GM11168 (cell line): Measurements from ENCODE around the gene ACACB.

Source experiments
- in situ Hi-C: fragments of 300-500 bp; cut with MboI; formaldehyde crosslinking; loops from one replicate; pipeline ENCODE4 v1.12.0; 2022; ENCODE audit warnings: low sequenced_read_pairs; ENCODE audit not compliant: unreplicated experiment

Gene ACACB

DNA sequence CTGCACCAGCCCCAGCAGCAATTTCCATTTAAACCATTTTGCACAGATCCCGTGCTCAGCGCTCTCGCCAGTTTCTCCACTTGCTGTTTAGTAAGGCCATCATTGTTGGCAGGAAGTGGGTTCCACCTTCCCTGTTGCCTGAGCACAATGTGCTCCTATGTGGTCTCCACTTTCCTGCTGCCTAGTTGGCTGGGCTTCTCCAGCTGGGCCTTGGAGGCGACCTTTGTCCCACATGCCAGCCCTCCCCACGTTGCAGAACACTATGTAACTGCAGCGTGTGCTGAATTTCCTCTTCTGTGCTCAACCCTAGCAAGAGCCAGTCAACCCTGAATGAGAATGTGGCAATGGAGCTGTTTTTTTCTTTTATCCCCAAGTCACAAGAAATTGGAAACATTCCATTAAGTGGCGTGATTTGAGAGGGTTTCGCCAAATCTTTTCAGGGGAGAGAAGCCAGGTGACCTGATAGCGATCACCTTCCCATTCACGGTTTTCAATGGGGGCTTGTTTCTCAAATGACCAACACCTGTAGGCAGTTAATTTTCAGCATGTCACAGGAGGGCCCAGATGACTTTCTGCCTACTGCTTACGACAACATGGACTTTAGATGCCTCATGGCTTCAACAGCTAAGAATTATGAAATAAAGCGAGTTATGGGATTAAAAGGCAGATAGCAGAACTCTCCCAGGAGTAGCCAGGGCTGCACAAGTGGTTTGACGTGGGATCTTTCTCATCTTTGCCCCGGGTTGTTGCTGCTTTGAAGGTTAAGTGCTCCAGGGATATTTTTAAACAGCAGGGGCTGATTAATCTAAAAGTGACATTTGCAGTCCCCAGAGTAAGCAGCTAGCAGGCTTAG lies at the start of gene ACACB:
Gene ACACB (plus strand): TSS at position 830 of the 853 bp plus-strand sequence. CDS start 22,819 bp downstream, outside the sequence.
- in situ Hi-C loops: loop anchor here (5.0 kb wide), 1 partner anchor 276 kb away; no protein-coding TSS in a partner anchor

DNA sequence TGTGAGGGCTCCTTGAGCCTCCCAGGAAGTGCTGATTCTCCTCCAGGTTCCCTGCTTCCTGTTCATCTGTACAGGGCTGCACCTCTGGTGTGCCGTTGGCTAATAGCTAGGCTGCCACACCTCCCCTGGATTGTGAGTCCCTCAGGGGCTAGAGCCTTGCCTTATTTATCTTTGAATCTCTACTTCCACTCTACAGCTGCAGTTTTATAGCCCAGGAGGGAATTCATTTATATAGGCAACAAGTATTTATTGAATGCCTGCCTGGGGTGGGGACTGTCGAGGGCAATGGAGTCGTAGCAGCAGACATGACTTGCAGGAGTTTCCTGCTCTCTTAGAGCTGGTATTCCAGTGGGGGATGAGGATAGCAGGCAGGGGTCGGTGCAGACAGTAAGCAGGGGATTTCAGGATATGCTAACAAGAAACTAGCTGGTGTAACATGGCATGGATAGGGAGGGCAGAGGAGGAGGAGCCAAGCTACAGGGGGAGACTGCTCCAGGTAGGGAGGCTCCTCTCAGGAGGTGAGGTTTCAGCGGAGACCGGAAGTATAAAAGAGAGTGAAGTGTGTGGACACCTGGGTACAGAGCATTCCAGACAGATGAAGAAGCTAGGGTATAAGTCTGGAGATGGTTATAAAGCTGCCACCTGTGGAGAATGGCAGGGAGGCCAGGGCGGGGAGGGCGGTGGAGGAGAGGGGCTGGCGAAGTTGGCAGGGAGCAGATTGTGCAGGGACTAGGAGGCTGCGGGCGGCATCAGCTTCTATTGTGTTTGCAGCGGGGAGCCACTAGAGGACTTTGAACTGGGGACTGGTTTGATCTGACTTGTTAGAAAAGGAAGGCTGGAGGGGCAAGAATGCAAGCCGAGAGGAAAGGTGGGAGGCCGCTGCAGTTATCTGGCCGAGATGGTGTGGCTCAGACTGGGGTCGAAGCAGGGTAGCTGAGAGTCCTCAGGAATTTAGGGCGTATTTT lies 46.8 kb upstream of the ACACB start:
- in situ Hi-C loops: no loop called here

DNA sequence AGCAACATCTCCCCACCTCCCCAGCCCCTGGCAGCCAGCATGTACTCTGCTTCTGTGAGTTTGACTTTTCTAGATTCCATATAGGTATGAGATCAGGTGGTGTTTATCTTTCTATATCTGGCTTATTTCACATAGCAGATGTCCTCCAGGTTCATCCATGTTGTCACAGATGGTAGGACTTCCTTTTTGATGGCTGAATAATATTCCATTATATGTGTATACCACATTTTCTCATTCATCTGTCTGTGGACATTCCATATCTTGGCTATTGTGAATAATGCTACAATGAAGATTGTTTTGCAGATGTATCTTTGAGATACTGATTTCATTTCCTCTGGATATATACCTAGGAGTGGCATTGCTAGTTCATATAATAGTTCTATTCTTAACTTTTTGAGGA lies 41.5 kb upstream of the ACACB start:
- in situ Hi-C loops: loop anchor here (25.0 kb wide), 1 partner anchor 213 kb away; the partner anchor contains the start of gene SSH1

DNA sequence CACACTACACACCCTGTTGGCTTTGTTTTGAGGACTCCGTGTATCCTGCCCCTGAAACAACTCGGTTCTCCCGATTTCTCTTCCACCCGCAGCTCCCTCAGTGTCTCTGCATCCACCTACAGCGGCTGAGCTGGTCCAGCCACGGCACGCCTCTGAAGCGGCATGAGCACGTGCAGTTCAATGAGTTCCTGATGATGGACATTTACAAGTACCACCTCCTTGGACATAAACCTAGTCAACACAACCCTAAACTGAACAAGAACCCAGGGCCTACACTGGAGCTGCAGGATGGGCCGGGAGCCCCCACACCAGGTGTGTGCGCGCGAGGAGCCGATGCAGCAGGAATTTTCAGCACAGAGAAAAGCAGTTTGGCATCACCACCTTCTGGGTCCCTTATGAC lies 33.6 kb upstream of the ACACB start:
- in situ Hi-C loops: loop anchor here (25.0 kb wide), 1 partner anchor 220 kb away; the partner anchor contains the start of gene SSH1

DNA sequence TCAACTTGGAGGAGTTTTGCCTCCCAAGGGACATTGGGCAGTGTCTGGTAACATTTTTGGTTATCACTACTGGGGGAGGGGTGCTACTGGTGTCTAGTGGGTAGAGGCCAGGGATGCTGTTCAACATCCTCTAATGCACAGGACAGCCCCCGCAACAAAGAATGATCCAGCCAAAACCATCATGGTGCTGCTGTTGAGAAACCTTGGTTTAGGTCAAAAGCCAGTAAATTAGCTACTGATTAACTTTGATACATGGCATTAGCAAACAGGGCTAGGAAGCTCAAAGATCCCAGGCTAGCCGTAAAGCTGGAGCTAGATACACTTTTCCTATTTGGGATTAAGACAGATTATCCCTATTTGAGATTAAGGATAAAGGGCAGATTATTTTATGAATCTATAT lies 32.0 kb upstream of the ACACB start:
- in situ Hi-C loops: loop anchor here (25.0 kb wide), 1 partner anchor 222 kb away; the partner anchor contains the start of gene SSH1

DNA sequence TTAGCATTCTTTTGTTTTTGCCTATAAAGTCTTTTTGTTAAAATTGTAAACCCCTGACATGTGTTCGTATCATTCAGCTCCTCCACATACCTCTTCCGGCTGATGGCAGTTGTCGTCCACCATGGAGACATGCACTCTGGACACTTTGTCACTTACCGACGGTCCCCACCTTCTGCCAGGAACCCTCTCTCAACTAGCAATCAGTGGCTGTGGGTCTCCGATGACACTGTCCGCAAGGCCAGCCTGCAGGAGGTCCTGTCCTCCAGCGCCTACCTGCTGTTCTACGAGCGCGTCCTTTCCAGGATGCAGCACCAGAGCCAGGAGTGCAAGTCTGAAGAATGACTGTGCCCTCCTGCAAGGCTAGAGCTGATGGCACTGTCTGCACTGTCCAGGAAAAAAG lies 30.8 kb upstream of the ACACB start:
- in situ Hi-C loops: loop anchor here (25.0 kb wide), 1 partner anchor 223 kb away; the partner anchor contains the start of gene SSH1

DNA sequence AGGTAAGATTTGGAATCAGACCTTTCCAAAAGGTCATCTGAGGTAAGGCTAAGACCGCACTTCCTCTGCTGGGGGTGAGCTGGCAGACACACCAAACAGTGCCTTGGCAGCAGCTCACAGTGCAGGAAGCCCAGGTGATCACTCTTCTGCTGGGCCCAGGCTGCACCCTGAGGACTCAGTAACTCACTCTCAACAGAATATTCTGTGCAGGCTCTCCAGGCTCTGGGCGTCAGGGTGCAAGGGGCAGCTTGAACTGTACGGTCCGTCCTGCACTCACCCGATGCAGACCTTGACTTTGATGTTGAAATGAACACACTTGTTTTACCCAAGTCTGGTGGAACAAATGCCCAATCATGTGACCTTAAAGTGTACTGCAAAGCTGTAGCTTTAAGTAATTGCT lies 29.1 kb upstream of the ACACB start:
- in situ Hi-C loops: loop anchor here (25.0 kb wide), 1 partner anchor 225 kb away; the partner anchor contains the start of gene SSH1

DNA sequence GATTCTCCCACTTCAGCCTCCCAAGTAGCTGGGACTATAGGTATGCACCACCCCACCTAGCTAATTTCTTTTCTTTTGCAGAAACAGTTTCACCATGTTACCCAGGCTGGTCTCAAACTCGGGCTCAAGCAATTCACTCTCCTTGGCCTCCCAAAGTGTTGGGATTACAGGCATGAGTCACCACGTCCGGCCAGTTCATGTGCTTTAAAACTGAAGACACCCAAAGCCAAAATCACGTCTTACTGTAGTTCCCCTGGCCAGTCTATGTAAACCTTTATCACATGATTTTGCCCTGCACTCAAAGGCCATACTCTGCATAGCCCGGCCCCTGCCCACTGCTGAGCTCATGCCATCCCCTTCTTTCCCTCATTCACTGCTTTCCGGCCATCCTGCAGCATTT lies 27.6 kb upstream of the ACACB start:
- in situ Hi-C loops: loop anchor here (25.0 kb wide), 1 partner anchor 227 kb away; the partner anchor contains the start of gene SSH1

DNA sequence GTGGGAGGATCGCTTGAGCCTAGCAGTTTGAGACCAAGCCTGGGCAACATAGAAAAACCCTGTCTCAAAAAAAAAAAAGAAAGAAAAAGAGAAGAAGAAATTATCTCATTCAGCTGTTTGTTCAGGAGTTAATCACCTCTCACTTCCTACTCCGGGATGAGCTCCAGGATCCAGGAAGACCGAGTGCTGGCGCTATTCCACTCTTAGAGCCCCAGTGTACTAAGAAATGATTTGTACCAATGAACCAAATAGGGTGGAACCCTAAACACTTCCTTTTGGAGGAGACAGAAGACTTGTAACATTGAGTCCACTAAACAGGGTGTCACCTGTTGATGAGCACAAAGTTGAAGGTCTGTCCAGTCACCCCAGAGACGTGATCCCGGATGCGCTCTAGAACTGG lies 26.7 kb upstream of the ACACB start:
- in situ Hi-C loops: loop anchor here (10.0 to 25.0 kb wide), 3 partner anchors 135 to 445 kb away; partner anchors contain the start of gene SSH1

DNA sequence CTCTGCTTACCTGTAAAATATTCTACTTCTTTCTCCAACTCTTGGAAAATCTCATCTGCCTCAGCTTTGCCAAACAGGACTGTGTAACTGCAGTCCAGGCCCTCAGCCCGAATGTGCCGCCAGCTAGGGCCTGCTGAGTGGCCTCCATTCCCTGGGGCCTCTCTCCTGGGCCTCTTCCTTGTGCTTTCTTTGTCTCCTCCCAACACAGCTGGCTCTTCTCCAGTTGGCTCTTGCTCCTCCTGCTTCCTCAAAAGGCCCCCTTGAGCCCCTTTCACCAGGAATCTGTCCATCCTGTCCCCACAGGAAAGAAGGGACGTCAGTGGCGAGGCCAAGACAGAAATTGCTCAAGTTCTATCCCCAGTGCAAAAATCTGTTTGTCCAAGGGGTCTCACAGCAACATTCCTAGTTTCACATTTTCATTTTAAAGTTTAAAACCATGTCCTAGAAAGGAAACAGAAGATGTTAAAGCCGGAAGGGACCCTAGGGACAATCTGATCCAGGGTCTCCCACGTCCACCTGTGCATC lies 23.8 kb upstream of the ACACB start:
- in situ Hi-C loops: loop anchor here (10.0 to 25.0 kb wide), 3 partner anchors 138 to 448 kb away; partner anchors contain the start of gene SSH1

DNA sequence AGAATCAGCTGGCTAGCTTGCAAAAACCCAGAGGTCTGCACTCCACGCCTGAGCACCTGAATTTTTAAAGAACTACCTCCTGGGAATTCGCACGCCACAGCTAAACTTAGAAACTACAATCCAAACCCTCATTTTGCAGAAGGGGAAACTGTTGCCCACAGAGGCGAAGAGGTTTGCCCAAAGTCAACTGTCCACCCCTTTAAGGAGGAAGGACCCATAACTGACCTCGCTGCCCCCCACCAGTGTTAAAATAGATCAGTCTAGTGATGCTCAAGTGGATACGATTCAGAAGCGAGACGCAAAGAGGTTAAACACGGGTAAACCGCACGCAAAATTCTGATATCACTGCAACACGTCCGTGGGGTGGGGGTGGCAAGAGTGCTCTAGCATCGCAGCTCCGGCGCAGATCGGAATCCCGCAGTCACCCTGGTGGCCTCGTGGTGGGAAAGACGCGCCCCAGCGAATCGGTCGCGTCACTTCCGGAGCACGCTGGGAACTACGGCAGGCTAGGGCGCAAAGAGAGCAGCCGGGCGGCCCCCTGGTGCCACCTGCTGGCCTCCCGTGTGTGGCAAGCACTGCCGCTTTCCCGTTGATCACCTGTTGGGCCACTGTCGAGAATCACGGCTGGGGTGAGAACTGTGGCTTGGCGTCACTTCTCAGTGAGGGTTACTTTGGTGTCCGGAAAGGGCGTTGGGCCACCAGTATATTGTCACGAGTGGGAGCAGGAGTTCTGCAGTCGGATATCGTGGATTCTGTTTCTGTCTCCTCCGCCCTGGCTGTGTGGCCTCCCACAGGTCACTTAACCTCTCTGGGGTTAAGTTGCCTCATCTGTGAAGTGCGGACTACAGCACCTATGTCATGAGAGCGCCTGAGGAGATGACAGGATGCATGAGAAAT lies 23.1 kb upstream of the ACACB start, which contains the start of gene ALKBH2:
Gene ALKBH2 (minus strand): TSS at position 451 of the 897 bp plus-strand sequence. CDS start 686 bp downstream, outside the sequence.
- in situ Hi-C loops: loop anchor here (10.0 to 25.0 kb wide), 3 partner anchors 138 to 448 kb away; partner anchors contain the start of gene SSH1

DNA sequence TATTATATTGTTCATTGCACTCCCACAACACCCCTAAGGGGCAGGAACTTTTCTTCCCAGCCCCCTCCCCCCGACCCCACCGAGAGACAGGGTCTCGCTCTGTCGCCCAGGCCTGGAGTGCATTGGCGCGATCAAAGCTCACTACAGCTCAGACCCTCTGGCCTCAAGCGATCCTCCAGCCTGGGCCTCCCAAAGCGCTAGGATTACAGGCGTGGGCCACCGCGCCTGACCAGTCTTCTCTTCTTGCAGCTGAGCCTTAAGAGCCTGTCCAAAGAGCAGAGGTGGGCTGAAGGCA lies 19.3 kb upstream of the ACACB start:
- in situ Hi-C loops: loop anchor here (10.0 to 25.0 kb wide), 3 partner anchors 142 to 452 kb away; partner anchors contain the start of gene SSH1

DNA sequence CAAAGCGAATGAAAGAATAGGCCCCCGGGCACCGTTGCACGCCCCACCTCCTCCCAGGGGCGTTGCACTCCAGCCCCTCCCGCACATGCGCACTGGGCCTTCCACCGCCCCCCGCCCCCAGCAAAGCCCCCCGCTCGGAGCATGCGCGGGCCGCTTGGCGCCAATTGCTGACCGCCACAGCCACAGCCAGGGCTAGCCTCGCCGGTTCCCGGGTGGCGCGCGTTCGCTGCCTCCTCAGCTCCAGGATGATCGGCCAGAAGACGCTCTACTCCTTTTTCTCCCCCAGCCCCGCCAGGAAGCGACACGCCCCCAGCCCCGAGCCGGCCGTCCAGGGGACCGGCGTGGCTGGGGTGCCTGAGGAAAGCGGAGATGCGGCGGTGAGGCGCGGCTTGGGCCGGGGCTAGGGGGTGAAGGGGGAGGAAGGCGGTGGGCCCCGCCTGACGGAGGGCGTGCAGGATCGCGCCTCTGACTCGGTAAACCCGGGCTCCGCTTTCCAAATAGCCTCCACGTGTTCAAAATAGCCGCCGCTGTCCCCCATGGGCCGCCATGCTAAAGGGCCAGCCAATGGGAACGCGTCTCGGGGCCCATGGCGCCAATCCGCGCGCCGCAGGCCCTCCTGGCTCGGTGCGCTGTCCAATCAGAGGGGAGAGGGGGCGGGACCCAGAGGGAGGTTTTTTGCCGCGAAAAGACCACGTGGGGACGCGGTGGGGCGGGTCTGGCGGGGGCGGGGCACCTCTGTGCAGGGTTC lies 18.8 kb upstream of the ACACB start, which contains the start of gene UNG:
Gene UNG (plus strand): TSS at position 163 of the 748 bp plus-strand sequence. CDS start 83 bp downstream, at position 246.
- in situ Hi-C loops: loop anchor here (10.0 to 25.0 kb wide), 3 partner anchors 143 to 453 kb away; partner anchors contain the start of gene SSH1

DNA sequence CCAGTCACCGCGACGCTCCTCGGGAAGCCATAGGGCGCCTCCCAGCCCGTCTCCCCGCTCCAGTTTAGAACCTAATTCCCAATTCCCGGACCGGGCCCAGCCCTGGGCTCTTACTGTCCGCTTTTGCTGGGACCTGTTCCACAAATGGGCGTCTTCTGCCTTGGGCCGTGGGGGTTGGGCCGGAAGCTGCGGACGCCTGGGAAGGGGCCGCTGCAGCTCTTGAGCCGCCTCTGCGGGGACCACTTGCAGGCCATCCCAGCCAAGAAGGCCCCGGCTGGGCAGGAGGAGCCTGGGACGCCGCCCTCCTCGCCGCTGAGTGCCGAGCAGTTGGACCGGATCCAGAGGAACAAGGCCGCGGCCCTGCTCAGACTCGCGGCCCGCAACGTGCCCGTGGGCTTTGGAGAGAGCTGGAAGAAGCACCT lies 18.2 kb upstream of the ACACB start:
- in situ Hi-C loops: loop anchor here (10.0 to 25.0 kb wide), 3 partner anchors 143 to 453 kb away; partner anchors contain the start of gene SSH1

DNA sequence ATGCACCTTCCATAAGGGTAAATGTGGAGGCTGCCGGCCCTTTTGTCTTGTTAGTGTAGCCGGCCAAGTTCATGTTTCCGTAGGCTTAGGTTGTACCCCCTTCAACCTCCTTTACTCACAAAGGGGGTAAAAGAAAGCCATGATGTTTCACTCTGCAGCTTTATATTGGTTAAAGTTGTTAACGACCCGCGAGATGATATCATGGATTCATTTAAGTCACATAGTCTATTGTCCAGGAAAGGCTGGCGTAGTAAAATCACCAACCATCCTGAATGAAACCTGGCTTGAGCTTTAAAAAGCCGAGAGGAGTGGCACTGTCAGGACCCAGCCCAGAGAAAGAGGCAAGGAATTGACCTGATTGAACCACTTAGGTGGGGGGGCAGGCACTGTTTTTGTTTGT lies 17.7 kb upstream of the ACACB start:
- in situ Hi-C loops: loop anchor here (10.0 to 25.0 kb wide), 3 partner anchors 144 to 454 kb away; partner anchors contain the start of gene SSH1

DNA sequence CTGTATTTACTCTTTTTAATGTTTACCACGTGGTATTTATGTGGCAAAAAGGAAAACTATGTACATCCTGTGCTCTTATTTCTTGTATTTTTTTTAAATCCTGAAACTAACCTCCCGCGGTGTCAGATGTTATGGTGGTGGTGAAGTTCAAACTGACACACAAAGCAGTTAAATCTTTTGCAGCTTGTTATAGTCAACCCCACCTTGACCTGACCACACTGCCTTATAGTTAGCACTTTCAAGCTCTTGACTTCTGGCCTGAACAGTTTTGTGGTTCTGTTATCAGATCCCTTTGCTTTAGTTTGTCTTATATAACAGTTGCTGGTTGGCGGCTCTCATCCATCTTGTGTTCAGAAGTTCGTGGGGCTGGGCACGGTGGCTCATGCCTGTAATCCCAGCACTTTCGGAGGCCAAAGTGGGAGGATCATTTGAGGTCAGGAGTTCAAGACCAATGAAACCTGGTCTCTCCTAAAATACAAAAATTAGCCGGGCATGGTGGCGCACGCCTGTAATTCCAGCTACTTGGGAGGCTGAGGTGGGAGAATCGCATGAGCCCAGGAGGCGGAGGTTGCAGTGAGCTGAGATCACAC lies 16.9 kb upstream of the ACACB start:
- in situ Hi-C loops: loop anchor here (10.0 to 25.0 kb wide), 3 partner anchors 145 to 455 kb away; partner anchors contain the start of gene SSH1

DNA sequence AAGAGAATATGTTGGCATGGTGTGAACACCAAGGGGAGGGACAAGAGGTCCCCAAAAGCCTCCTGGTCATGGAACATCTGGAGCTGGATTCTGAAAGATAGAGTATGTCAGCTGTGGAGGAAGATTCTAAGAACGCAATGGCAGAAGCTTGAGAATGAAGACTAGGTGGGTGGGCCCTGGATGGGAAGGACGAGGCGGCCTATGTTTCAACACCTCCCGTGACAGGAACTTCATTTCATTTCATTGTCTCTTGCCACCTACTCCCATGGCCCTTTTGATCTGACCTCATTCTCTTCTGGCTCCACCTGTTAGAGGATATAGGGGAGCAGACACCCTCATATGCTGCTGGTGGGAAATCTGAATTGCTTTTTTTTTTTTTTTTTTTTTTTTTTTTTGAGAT lies 15.6 kb upstream of the ACACB start:
- in situ Hi-C loops: no loop called here
